Right lobe of liver (tissue), 6 donors: ENCODE data around the gene LOXL4. TPM values are rescaled to one million over a fixed set of nuclear protein-coding genes. Genes with fewer than 3 reads are reported as not detected.

Source experiments
- ATAC-seq, 4 donors: fragments of 200-7000 bp; cut with Tn5 transposase; one replicate each; pipeline ENCODE4 v1.9.1; 2020; ENCODE audit warnings: mild to moderate bottlenecking in 4 of 4, moderate library complexity in 4 of 4
- DNase-seq, 3 donors: peaks; one replicate each; pipeline ENCODE4 v3.0.0-alpha.2; 2020
- H3K27ac ChIP-seq, 3 donors: fragments of 200-600 bp; one replicate each; pipeline ENCODE4 v1.8.0; 2022
- H3K27me3 ChIP-seq, 2 donors: fragments of 200-600 bp; one replicate each; pipeline ENCODE4 v1.8.0; 2022
- H3K36me3 ChIP-seq, 4 donors: fragments of 200-600 bp; sonication (generic) in 1 of 4; one replicate each; pipeline versions ENCODE4 v1.5.1 to v1.8.0; 2017 to 2022; ENCODE audit warnings: control low read depth in 1 of 4
- H3K4me1 ChIP-seq, 4 donors: fragments of 200-600 bp; sonication (generic) in 1 of 4; one replicate each; pipeline versions ENCODE4 v1.5.1 to v1.8.0; 2017 to 2022; ENCODE audit warnings: control low read depth in 1 of 4
- H3K4me3 ChIP-seq, 3 donors: fragments of 200-600 bp; one replicate each; pipeline ENCODE4 v1.8.0; 2022
- H3K9me3 ChIP-seq, 4 donors: fragments of 200-600 bp; sonication (generic) in 1 of 4; one replicate each; pipeline versions ENCODE4 v1.5.1 to v1.8.0; 2017 to 2022; ENCODE audit warnings: control low read depth in 1 of 4
- POLR2A ChIP-seq: fragments of 450-650 bp; IDR thresholded peaks from one replicate; pipeline ENCODE4 v1.6.1; 2017; ENCODE audit warnings: antibody characterized with exemption, mild to moderate bottlenecking
- WGBS: methylation state at CpG from one replicate; pipeline ENCODE4 v1.1.6; 2018; ENCODE audit warnings: low coverage, low lambda C conversion rate; ENCODE audit not compliant: insufficient coverage; ENCODE audit errors: missing lambda C conversion rate; 5-methylcytosine and 5-hydroxymethylcytosine counted together
- intact Hi-C, 2 donors: fragments of 100-400 bp; cut with DNase I; formaldehyde crosslinking; loops; one replicate each; pipeline versions ENCODE4 v1.11.2 to v1.14.1; 2022
- total RNA-seq, 6 experiments: library from RNA; depleted of rRNA in 2 of 6; stranded (reverse); fragments of >200 nt in 2 of 6; fragmentation: NEBNext Ultra II Directional in 3 of 6; extraction: Animal tissue kit (Norgen Biotek cat#: 25700) in 3 of 6; gene quantifications; one replicate each; pipeline versions ENCODE4 v1.1.0 to v1.2.4, GENCODE V29; 2016 to 2023
- TF ChIP-seq, protein P1 (sequence below), 4 donors: fragments of 200-600 bp in 3 of 4; fragments of 450-650 bp in 1 of 4; IDR thresholded peaks; one replicate each; pipeline versions ENCODE4 v1.5.1 to v1.8.0; 2016 to 2022; ENCODE audit warnings: antibody characterized with exemption in 4 of 4, mild to moderate bottlenecking in 2 of 4
- donor health status: DM: no; HTN: yes; CAD: no.
- donor health status: DM: no; HTN: no; CAD: no.
- donor health status: DM: no; HTN: no; CAD: no.
- donor health status: DM: no; HTN: yes; CAD: no.
- donor health status: DM: no; HTN: yes; CAD: no.

Gene LOXL4
- total RNA-seq, 6 experiments from 2014 or later: 0.51 to 33.4 (median 10.8) TPM

DNA sequence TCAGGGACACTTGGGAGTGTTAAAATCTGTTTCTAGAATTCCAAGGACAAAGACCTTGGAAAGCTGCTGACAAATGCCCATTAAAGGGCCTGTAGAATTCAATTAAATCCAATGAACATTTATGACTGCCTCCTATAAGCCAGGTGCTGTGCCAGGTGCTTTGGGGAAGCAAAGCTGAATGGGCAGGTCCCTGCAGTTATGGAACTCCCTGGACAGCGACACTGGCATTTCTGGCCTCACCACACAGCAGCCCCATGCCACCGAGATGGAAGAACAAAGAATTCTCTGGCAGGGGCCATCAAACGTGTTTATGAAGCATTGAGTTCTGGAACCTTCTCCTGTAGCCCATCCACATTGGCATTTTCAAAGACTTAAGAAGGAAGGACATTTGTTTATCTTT is 45.6 kb upstream of the LOXL4 start:
- no peak for ATAC-seq
- intact Hi-C loops: no loop called here

DNA sequence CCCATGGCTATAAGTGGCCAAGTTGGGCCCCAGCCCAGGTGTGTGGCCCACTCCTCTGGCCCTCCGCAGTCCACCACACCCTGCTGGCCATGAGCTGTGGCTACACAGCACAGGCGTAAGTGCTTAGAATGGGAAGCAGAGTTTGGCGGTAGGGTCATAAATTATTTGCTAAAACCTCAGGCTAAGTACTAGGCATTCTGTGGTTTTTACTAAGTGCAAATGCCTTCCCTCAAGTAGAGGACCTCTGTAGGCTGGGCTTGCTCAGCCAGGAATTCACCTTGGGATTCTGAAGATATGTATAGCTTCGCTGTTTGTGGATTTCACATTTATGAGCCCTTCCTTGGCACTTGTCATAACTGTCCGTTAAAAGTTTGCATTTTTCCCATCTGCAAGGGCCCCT is 44.8 kb upstream of the LOXL4 start:
- TF ChIP-seq, protein P1, sequence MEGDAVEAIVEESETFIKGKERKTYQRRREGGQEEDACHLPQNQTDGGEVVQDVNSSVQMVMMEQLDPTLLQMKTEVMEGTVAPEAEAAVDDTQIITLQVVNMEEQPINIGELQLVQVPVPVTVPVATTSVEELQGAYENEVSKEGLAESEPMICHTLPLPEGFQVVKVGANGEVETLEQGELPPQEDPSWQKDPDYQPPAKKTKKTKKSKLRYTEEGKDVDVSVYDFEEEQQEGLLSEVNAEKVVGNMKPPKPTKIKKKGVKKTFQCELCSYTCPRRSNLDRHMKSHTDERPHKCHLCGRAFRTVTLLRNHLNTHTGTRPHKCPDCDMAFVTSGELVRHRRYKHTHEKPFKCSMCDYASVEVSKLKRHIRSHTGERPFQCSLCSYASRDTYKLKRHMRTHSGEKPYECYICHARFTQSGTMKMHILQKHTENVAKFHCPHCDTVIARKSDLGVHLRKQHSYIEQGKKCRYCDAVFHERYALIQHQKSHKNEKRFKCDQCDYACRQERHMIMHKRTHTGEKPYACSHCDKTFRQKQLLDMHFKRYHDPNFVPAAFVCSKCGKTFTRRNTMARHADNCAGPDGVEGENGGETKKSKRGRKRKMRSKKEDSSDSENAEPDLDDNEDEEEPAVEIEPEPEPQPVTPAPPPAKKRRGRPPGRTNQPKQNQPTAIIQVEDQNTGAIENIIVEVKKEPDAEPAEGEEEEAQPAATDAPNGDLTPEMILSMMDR (IDR thresholded peaks at IDR 0.05): no peak
- no peak for TF ChIP-seq POLR2A
- ATAC-seq (no peak), DNase-seq (no peak)
- Histone ChIP-seq H3K9me3 (no peaks in the 10 kb centered on the region), H3K27ac (no peak overlapping the region), H3K27me3 (no peaks in the 10 kb centered on the region), H3K4me3 (no peak overlapping the region), H3K4me1 (no peaks in the 10 kb centered on the region), H3K36me3 (no peaks in the 10 kb centered on the region)
- intact Hi-C loops: no loop called here
- WGBS: 82% methylated on average over 3 of the region's 5 CpGs

More for the DNA sequence above, 45.6 kb upstream of the LOXL4 start:
- TF ChIP-seq, protein P1 (IDR thresholded peaks at IDR 0.05): no peak
- no peak for TF ChIP-seq POLR2A
- Histone ChIP-seq H3K4me1 (no peaks in the 10 kb centered on the region), H3K36me3 (no peaks in the 10 kb centered on the region), H3K27me3 (no peaks in the 10 kb centered on the region), H3K4me3 (no peak overlapping the region), H3K27ac (no peak overlapping the region), H3K9me3 (no peaks in the 10 kb centered on the region)
- WGBS: 67% methylated on average over 1 of the region's 3 CpGs
- no peak for DNase-seq

GRCh38 chr10:98312349-98312748 is 44.4 kb upstream of the LOXL4 start:
- no peak for DNase-seq
- TF ChIP-seq, protein P1 (IDR thresholded peaks at IDR 0.05): no peak
- TF ChIP-seq POLR2A: no peak
- 57% methylated on average over 1 of the region's 3 CpGs for WGBS
- no peak for ATAC-seq
- Histone ChIP-seq H3K27me3 (no peaks in the 10 kb centered on the region), H3K36me3 (no peaks in the 10 kb centered on the region), H3K4me3 (no peak overlapping the region), H3K9me3 (no peaks in the 10 kb centered on the region), H3K27ac (no peak overlapping the region), H3K4me1 (no peaks in the 10 kb centered on the region)
- intact Hi-C loops: no loop called here

GRCh38 chr10:98310701-98311100 is 42.7 kb upstream of the LOXL4 start:
- intact Hi-C loops: no loop called here
- Histone ChIP-seq H3K27me3 (peaks cover 0 to 5% of the 10 kb centered on the region in 2 donors), H3K36me3 (no peaks in the 10 kb centered on the region), H3K27ac (no peak overlapping the region), H3K9me3 (no peaks in the 10 kb centered on the region), H3K4me3 (no peak overlapping the region), H3K4me1 (no peaks in the 10 kb centered on the region)
- whole genome bisulfite sequencing: 70% methylated on average over 8 of the region's 8 CpGs
- no peak for DNase-seq
- ATAC-seq: no peak
- TF ChIP-seq, protein P1 (IDR thresholded peaks at IDR 0.05): no peak
- no peak for TF ChIP-seq POLR2A
